Measurements from ENCODE around the gene LTF.
A peak's percentile ranks its signal among the peaks of the same experiment; 100 is the strongest.
"Not testable (repeated sequence)": the region's sequence is repeated elsewhere in the genome, so short reads cannot be mapped to it uniquely, and the experiment has no call there.

The LTF gene

DNA sequence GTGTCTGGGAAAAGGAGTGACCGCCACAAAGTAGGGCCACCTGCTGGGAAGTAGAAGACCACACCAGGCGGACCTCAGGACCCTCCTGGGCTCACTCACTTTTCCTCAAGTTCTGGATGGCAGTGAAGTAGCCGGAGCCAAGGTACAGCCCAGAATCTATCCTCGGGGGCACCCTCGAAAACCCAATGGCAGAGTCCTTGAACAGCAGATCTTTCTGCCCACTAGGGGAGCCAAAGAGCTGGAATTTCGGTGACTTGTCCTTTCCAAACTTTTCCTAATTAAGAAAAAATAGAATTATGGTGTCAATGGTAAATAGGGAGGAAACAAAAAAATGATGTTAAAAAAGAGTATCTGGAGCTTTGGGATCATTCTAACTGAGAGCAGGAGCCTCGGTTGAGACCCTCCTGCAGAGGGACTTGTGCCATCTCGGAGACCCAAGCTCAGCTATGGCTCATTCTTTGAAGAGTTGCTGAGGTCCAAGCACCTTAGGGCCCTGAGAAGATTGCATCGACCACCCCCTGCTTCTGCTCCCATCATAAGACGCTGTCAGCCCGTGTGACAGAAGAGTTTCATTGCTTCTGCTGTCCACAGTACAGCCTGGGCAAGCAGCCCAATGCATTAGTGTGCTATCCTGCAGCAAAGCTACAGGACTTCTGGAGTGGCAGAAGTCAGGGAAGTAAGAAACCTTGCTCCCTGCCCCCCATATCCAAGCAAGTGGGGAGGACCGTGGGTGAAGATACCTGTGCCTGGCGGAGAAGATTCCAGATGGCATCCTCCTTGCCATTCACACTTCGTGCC lies 14.8 kb downstream of the LTF start:
- DNase-seq (ENCODE audit: extremely low spot score, insufficient read length, low read depth) (no peak), FAIRE-seq (no peak)

DNA sequence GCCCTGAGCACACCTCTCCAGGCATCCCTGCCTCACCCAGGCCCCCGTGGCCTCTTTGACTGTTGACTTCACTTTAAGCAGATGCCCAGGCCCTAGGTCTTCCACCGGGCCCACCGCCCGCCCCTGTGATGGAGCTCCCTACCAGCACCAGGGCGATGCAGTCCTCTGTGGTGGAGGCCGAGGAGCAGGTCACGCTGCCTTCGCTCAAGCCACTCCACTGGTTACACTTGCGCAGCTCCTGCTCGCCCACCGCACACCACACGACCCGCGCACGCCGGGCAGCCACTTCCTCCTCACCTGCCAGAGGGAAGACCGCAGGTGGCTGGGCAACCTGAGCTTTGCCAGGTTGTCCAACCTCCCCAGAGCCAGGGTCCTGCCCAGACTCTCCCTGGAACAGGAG lies 16.0 kb downstream of the LTF start:
- no peak for DNase-seq (ENCODE audit: extremely low spot score, insufficient read length, low read depth)
- FAIRE-seq: no peak

DNA sequence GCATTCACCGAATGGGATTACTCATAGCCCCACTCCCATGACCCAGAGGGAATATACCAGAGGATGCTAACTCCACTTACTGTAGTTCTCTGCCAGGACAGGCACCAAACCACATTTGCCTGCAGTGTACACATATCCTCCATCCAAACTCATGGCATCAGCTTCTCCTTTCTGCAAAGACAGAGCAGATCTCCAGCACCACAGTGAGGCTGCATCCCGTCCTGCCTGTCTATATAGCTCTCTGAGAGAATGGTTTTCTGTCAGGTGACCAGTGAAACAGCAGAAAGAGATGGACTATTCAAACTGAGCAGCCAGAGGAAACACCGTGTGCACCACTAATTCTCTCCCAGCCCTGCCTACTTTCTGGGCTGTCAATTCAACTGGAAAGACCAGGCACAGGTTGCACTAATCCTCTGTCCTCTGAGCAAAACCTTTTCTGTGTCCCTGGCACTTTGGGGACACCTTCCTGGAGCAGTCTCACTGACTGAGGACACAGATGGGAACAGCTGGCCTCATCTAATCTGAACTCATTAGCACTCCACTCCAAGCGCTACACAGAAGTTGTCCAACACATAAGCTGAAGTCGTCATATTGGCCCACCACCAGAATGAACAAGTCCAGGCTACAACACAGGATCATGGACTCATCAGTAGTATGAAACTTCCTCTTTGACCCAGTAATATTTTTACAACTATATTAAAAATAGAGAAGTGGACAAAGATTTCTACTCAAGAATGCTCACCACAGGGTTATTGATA lies 17.3 kb downstream of the LTF start:
- DNase-seq (ENCODE audit: extremely low spot score, insufficient read length, low read depth): no peak
- FAIRE-seq: no peak

DNA sequence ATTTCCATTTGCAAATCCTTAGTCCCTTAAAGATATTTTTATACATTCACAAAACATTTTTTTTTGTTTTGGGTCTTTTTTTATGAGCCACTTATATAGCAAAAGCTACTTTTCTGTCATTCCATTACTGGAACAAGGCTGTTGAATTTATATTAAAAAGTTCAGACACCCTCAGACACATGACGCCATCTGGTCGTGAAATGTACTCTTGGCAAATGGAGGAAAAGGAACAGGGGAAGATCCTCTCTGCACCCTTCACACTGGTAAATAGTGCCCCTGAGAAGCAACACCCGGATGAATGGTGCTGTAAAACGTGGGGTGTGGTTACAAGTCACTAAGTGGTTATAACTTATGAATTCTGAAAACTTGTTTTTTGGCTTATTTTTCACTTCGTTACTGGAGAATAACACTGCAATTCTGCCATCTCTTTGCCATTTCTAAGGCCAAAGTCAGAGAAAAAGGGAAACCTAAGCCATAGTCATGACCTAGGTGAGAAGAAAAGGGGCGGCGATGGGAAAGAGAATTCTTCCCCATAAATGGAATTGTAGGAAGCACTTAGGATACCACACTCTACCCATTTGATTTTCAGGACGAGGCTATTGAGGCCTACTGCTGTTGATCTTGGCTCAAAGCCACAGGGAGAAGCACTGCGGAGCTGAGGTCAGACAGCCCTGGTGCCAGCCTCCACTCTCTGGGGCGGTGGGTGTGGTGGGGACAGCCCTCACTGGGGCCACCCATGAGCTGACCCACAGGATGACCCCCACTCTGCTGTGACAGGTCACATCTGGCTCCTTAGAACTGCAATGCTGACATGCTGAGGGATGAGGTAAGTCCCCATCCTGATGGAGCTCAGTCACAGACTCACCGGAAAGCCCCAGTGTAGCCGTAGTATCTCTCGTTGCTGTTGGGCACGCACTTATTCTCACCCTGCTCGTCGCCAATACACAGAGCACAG lies 21.9 kb downstream of the LTF start:
- DNase-seq (ENCODE audit: extremely low spot score, insufficient read length, low read depth): no peak
- peak; percentile 56 for FAIRE-seq

DNA sequence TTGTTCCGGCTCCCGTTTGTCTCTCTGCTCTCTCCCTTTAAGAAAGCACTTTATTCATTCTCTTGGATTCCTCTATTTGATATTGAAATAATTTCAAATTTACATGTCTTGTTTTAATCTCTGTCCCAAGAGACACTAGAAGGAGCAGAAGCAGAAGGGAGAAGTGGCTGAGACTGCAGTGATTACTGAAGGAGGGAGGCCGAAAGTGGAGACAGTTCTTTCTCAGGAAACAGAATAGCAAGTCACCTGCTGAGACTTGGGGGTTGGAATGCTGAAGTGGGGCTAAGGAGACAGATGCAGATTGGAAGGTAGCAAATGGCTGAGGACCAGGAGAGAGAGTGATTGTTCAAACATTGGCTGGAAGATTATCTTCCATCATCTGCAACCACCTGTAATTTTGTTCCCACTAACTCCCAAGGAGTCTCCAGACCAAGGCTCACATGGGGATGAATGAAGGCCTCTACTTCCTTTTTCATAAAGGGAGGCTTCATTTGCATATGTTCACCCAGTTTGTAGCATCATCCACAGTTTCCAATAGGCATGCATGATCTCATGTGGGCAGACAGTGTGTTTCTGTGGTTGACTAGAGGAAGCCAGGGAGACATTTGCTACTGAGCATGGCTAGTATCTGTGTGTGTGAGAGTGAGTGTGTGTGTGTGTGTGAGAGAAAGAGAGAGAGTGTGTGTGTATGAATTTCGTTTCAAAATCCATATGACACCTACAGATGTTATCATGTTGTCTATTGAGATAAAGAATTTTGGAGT lies 24.0 kb downstream of the LTF start:
- DNase-seq (ENCODE audit: extremely low spot score, insufficient read length, low read depth) (peak; percentile 23), FAIRE-seq (peak; percentile 91)

DNA sequence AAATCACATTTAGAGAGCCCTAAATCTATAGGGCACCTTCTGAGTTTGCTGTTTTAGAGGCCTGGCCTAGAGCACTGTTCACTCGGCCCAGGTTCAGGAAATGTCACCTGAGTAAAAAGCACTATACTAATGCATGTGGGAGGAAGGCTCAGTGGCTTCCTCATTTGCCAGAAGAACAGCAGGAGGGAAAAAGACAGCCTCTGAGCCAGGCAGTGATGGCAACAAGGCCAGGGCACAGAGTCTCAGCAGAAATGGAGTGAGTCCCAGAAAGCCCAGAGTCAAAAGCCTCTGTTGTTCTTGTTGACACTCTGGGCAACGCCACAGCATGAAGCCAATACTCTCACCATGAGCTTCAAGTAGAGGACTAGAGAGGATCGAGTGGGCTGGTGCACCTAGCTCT lies 25.9 kb downstream of the LTF start:
- FAIRE-seq (no peak), DNase-seq (ENCODE audit: extremely low spot score, insufficient read length, low read depth) (no peak)

DNA sequence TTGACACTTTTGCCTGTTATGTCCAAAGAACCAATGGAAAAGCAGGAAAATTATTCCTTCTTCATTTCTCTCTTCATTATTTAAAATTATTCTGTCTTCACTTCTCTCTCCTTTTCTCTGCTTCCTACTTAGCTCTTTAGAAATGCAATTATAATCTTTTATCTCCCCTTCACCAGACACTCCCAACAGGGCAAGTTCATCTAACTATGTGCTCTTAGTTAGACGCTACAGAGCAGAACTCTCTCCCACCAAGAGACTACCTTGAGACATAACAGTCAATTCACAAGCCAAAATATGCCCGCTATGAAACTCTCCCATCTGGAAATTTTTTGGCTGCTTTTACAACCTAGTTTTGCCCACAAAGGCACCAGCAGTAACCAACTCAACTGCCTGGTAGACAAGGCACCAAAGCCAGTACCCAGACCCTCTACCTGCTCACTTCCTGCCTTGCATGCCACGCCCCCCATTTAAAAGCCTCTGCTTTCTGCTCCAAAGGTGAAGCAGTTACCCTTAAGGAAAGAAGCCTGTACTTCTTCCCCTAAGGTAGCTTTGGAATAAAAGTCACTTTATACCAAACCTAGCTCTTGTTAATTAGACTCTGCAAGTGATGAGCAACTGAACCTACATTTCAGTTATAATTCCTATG lies 29.5 kb downstream of the LTF start:
- FAIRE-seq (no peak), DNase-seq (ENCODE audit: extremely low spot score, insufficient read length, low read depth) (no peak)

DNA sequence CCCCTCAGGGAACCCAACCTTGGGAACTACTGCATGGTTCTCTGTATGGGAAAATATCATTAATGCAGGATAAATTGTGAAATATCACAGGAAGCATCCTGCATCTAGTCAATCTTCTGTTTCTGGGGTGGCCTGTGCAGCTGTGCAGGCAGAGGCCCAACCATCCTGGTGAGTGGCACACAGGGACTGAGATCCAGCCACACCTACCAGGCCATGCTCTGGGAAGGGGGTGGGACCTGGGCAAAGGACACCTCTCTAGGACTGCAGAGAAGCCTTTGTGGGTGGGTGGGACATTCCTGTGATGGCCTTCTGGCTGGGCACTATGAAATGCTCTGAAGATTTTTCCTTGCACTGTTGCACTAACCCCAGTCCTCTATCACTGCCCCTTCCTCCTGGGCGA lies 30.9 kb downstream of the LTF start:
- FAIRE-seq: no peak
- no peak for DNase-seq (ENCODE audit: extremely low spot score, insufficient read length, low read depth)

DNA sequence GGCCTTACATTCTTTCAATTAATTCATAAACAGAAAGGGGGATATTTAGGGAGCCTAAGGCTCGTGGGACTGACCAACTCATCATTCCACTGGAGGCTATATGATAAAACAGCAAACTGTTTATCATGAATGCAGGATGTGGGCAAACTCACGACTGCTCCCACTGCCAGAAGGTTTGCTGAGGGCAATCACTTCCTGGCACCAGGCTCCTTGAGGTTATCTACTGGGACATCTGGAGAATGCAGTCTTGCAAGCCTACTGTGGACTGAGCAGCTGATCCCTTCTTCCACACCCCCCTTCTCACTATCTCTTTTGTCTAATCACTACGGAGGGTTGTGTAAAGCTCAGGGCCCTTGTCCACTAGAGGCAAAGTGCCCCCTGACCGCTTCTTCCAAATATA lies 31.6 kb downstream of the LTF start:
- not testable (repeated sequence) for DNase-seq (ENCODE audit: extremely low spot score, insufficient read length, low read depth); FAIRE-seq

DNA sequence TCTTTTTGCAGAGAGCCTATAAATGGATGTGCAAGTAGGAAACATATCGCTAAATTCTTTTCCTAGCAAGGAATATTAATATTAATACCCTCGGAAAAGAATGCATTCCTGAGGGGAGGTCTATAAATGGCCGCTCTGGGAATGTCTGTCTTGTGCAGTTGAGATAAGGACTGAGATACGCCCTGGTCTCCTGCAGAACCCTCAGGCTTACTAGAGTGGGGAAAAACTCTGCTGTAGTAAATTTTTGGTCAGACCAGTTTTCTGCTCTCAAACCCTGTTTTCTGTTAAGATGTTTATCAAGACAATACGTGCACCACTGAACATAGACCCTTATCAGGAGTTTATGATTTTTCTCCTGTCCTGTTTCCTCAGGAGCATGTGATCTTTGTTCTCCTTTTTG lies 32.8 kb downstream of the LTF start:
- DNase-seq (ENCODE audit: extremely low spot score, insufficient read length, low read depth); FAIRE-seq: not testable (repeated sequence)

DNA sequence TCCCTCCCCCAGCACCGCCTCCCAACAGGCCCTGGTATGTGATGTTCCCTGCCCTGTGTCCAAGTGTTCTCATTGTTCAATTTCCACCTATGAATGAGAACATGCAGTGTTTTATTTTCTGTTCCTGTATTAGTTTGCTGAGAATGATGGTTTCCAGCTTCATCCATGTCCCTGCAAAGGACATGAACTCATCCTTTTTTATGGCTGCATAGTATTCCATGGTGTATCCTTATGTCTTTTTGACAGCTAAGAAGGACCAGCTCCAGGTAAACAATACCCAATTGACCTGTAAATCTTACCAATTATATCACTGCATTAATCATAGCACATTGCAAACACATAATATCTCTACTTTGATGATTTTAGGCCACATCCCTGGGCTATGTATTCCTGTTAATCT lies 33.8 kb downstream of the LTF start:
- FAIRE-seq; DNase-seq (ENCODE audit: extremely low spot score, insufficient read length, low read depth): not testable (repeated sequence)

DNA sequence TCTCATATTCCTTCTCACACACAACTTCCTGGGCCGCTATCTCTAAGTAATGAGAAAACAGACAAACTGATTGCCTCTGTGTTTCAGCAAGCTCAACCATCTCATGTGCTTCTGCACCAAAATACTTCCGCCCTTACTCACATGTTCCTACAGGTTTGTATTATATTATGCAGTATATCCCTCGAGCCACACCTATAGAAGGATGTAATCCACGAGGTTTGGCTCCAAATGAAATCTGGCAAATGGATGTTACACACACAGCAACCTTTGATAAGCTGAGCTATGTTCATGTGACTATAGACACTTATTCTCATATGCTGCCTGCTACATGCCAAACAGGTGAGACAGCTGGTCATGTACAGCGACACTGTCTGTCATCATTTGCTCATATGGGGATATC lies 35.0 kb downstream of the LTF start:
- no peak for FAIRE-seq
- DNase-seq (ENCODE audit: extremely low spot score, insufficient read length, low read depth): no peak

DNA sequence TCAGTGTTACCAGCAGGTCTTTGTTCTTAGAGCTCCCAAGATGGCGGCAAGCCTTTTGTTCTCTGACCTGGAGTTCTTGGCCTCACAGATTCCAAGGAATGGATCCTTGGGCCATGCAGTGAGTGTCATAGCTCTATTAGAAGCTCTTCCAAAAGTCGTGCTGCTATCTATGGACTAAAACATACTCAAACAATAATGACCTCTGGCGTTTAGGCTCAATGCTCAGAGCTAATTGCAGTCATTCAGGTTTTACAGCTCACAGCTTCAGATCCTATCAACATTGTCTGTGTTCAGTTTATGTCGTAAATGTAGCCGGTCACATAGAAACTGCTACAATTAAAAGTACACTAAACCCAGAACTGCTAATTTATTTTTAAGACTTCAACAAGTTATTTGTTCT lies 35.5 kb downstream of the LTF start:
- FAIRE-seq (no peak), DNase-seq (ENCODE audit: extremely low spot score, insufficient read length, low read depth) (no peak)

DNA sequence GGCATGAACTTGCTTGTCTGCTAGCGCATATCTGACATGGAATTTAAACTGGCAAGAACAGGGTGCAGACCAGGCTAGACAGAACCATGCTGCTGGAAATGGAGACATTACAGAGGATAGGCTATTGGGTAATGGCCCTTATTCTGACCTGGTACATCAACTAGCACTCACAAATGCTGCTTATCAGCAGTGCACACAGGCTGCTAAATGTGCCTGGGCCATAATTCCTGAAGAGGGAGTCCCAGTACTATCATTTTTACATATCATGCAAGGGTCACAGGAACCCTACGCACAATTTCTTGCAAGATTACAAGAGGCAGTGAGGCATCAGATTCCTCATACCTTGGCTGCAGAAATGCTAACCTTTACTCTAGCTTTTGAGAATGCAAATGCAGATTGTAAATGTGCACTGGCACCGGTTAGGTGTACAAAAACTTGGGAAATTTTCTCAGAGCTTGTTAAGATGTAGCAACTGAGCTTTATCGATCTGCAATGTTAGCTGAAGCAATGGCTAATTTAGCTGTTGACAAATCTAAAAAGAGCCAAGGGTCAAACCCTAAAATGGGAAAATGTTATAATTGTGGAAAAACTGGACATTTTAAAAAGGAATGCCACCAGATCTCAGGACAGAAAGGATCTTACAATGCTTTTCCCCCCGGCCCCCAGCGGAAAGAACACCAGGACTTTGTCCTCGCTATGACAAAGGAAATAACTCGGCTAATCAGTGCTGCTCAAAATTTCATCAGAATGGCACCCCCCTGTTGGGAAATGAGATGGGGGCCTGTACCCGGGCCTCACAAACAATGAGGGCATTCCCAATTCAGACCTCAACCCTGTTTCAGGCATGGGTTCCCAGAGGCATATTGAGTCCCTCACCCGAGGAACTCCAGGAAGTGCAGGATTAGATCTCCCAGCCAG lies 36.5 kb downstream of the LTF start:
- DNase-seq (ENCODE audit: extremely low spot score, insufficient read length, low read depth): no peak
- FAIRE-seq: no peak

DNA sequence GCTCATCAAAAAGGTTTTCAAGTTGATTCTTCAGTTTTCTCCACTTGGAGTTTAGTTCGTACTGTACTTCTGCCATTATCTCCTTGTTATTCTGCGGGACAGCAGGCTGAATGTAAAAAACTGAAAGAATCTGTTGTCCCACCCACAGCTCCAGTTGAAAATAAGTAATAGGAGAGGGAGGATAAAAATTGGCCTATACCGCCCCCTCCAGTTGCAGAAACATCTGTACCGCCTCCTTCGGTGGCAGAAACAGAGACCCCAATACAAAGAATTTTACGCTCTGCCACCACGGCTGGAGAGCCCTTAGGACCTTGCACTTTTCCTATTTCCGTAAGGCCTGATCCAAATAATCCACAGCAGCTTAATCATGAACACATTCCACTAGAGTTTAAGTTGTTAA lies 37.3 kb downstream of the LTF start:
- not testable (repeated sequence) for DNase-seq (ENCODE audit: extremely low spot score, insufficient read length, low read depth); FAIRE-seq

DNA sequence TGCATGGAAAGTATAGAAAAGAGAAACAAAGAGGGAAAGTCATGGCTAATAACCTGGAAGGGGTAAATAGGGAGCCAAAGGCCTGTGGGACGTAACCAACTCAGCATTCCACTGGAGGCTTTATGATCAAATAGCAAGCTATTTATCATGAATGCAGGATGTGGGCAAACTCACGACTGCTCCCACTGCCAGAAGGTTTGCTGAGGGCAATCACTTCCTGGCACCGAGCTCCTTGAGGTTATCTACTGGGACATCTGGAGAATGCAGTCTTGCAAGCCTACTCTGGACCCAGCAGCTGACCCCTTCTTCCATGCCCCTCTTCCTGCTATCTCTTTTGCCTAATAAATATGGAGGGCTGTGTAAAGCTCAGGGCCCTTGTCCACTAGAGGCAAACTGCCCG lies 38.2 kb downstream of the LTF start:
- FAIRE-seq; DNase-seq (ENCODE audit: extremely low spot score, insufficient read length, low read depth): not testable (repeated sequence)

DNA sequence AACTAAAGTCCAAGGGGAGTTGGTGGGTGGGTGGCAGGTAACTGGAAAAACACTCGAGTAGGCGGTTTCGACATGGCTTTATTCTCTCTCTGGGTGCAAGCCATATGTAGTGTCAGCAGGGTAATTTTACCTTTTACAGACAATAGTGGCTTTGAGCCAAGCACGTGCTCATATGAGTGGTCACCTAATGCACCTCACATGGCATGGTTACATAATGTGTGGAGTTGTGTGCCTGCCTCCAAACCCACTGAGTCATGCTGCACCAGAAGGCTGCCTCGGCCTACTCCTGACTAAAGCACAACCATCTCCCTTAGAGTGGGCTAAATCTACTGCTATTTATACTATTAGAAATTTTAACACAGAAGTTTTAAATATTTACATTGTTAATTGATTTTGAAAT lies 41.1 kb downstream of the LTF start:
- FAIRE-seq: no peak
- no peak for DNase-seq (ENCODE audit: extremely low spot score, insufficient read length, low read depth)

DNA sequence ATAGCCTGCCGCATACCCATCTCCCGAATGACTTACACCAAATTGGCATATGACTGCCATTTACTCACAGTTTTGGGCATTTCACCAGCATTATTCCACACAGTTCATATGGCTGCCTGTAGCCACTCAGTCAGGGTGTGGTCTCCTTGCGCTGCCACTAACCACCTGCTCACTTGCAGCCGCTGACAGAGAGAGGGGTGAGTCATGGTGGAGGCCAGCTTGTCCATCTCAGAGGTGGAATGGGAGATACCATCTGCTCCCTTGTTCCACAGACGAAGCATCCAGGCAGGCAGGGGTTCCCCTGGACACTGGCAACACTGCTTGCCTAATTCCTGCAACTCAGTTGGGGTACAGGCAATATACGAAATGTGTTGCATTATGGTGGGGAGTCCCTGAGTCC lies 42.1 kb downstream of the LTF start:
- DNase-seq (ENCODE audit: extremely low spot score, insufficient read length, low read depth) (no peak), FAIRE-seq (no peak)

Measured in GM18507 (cell line).